Measurements from ENCODE around the gene RARRES2.
A peak's percentile ranks its signal among the peaks of the same experiment; 100 is the strongest.
"Not testable (repeated sequence)": the region's sequence is repeated elsewhere in the genome, so short reads cannot be mapped to it uniquely, and the experiment has no call there.

Gene RARRES2
- 0 to 0.04 (median 0) reads per million in 3 experiments for total RNA-seq

- no peak for DNase-seq
Observed at GRCh38 chr7:150341263-150342120, at the start of gene RARRES2. Gene RARRES2, minus strand, starts transcription at chr7:150341629. Its CDS starts 1,020 bp downstream, at chr7:150340609.

GRCh38 chr7:150390205-150390604 lies 48.8 kb upstream of the RARRES2 start:
- no peak for DNase-seq

- no peak for DNase-seq
Observed at GRCh38 chr7:150389532-150389816, 48.0 kb upstream of the RARRES2 start.

- DNase-seq: no peak
Observed at GRCh38 chr7:150388709-150389531, 47.5 kb upstream of the RARRES2 start.

- DNase-seq: no peak
Observed at GRCh38 chr7:150388306-150388705, 46.9 kb upstream of the RARRES2 start.

GRCh38 chr7:150385884-150386283 lies 44.5 kb upstream of the RARRES2 start:
- not testable (repeated sequence) for DNase-seq

- DNase-seq: no peak
Observed at GRCh38 chr7:150385302-150385723, 43.9 kb upstream of the RARRES2 start.

GRCh38 chr7:150384406-150385301 lies 43.2 kb upstream of the RARRES2 start:
- DNase-seq: no peak

GRCh38 chr7:150383710-150384397 lies 42.4 kb upstream of the RARRES2 start:
- DNase-seq: no peak

GRCh38 chr7:150382844-150383225 lies 41.4 kb upstream of the RARRES2 start:
- no peak for DNase-seq

GRCh38 chr7:150382123-150382843 lies 40.9 kb upstream of the RARRES2 start:
- no peak for DNase-seq

GRCh38 chr7:150381785-150382122 lies 40.3 kb upstream of the RARRES2 start:
- no peak for DNase-seq

GRCh38 chr7:150381096-150381495 lies 39.7 kb upstream of the RARRES2 start:
- DNase-seq: no peak

- DNase-seq: no peak
Observed at GRCh38 chr7:150380463-150380862, 39.0 kb upstream of the RARRES2 start.

- DNase-seq: no peak
Observed at GRCh38 chr7:150379441-150380379, 38.3 kb upstream of the RARRES2 start.

- peak; percentile 91 for DNase-seq
Observed at GRCh38 chr7:150378853-150379440, 37.5 kb upstream of the RARRES2 start, which contains the start of gene ZNF775. Gene ZNF775, plus strand, starts transcription at chr7:150379330. Its CDS starts 9,141 bp downstream, at chr7:150388471.

- DNase-seq: peak; percentile 37
Observed at GRCh38 chr7:150378115-150378852, 36.9 kb upstream of the RARRES2 start.

GRCh38 chr7:150377635-150378034 lies 36.2 kb upstream of the RARRES2 start:
- DNase-seq: no peak

GRCh38 chr7:150377196-150377595 lies 35.8 kb upstream of the RARRES2 start:
- no peak for DNase-seq
